Activated T-helper 1 cell treated with anti-CD3 and anti-CD28 coated beads, Interleukin-12 subunit alpha, Interleukin-12 subunit beta, Interleukin-2, Interleukin-4 antibody, amounts not matched to agents 30 ng/mL and 10 ng/mL and 1 ng/mL, durations not matched to agents 14 hours and 24 hours and 36 hours (primary cell): ENCODE measurements around the gene TFDP2. TPM values are rescaled to one million over a fixed set of nuclear protein-coding genes. Genes with fewer than 3 reads are reported as not detected.
"Not testable (repeated sequence)": the region's sequence is repeated elsewhere in the genome, so short reads cannot be mapped to it uniquely, and the experiment has no call there.

Source experiments
- DNase-seq: peaks from one replicate; pipeline ENCODE4 v3.0.0; 2021; ENCODE audit warnings: low spot score
- H3K27ac Mint-ChIP-seq: one replicate; pipeline ENCODE4 v1.8.0; 2021; ENCODE audit warnings: mild to moderate bottlenecking, mixed read lengths
- H3K27me3 Mint-ChIP-seq: one replicate; pipeline ENCODE4 v1.8.0; 2022; ENCODE audit warnings: mild to moderate bottlenecking, moderate library complexity, mixed read lengths; ENCODE audit not compliant: insufficient read depth
- H3K36me3 Mint-ChIP-seq: one replicate; pipeline ENCODE4 v1.8.0; 2021; ENCODE audit warnings: low read depth, mixed read lengths
- H3K4me1 Mint-ChIP-seq: one replicate; pipeline ENCODE4 v1.8.0; 2021; ENCODE audit warnings: low read depth, mixed read lengths
- H3K4me3 Mint-ChIP-seq: one replicate; pipeline ENCODE4 v1.8.0; 2021; ENCODE audit warnings: mild to moderate bottlenecking, moderate library complexity, mixed read lengths
- H3K9me3 Mint-ChIP-seq: one replicate; pipeline ENCODE4 v1.8.0; 2021; ENCODE audit warnings: mixed read lengths
- intact Hi-C: fragments of 100-400 bp; cut with micrococcal nuclease; formaldehyde crosslinking; loops from one replicate; pipeline ENCODE4 v1.15.1; 2024
- total RNA-seq: library from RNA; stranded (reverse); gene quantifications from 2 replicates; pipeline ENCODE4 v1.2.3, GENCODE V29; 2022

TFDP2 gene
- total RNA-seq, 1 donor from 2014 or later = 19.7 TPM

GRCh38 chr3:142022381-142022780 is 127.0 kb downstream of the TFDP2 start:
- Mint-ChIP-seq H3K36me3 (peaks cover 9% of the 10 kb centered on the region), H3K27ac (no peak overlapping the region), H3K4me1 (peaks cover 37% of the 10 kb centered on the region), H3K27me3 (no peaks in the 10 kb centered on the region), H3K9me3 (no peaks in the 10 kb centered on the region), H3K4me3 (no peak overlapping the region)
- intact Hi-C loops = loop anchor here (1.0 to 10.0 kb wide), 2 partner anchors 258 to 538 kb away; partner anchors contain the start of gene RASA2
- DNase-seq = no peak

GRCh38 chr3:142021127-142021526 is 128.2 kb downstream of the TFDP2 start:
- no peak overlapping the region for H3K27ac Mint-ChIP-seq
- no peaks in the 10 kb centered on the region for H3K27me3 Mint-ChIP-seq
- H3K9me3 Mint-ChIP-seq = no peaks in the 10 kb centered on the region
- H3K4me3 Mint-ChIP-seq = no peak overlapping the region
- no peak for DNase-seq
- peaks cover 9% of the 10 kb centered on the region for H3K36me3 Mint-ChIP-seq
- H3K4me1 Mint-ChIP-seq = peaks cover 30% of the 10 kb centered on the region
- intact Hi-C loops = loop anchor here (10.0 kb wide), 1 partner anchor 536 kb away; the partner anchor contains the start of gene RASA2

GRCh38 chr3:142019794-142020320 is 129.5 kb downstream of the TFDP2 start:
- Mint-ChIP-seq H3K27me3 (no peaks in the 10 kb centered on the region), H3K27ac (no peak overlapping the region), H3K4me3 (no peak overlapping the region), H3K9me3 (no peaks in the 10 kb centered on the region), H3K4me1 (peaks cover 30% of the 10 kb centered on the region), H3K36me3 (peaks cover 9% of the 10 kb centered on the region)
- intact Hi-C loops = loop anchor here (1.0 to 10.0 kb wide), 2 partner anchors 8 to 535 kb away; partner anchors contain the start of gene RASA2
- DNase-seq = no peak

- H3K4me3 Mint-ChIP-seq = no peak overlapping the region
Observed at GRCh38 chr3:142013993-142014392, 135.4 kb downstream of the TFDP2 start.

GRCh38 chr3:142013326-142013980 is 135.9 kb downstream of the TFDP2 start:
- DNase-seq = no peak
- Mint-ChIP-seq H3K9me3 (no peaks in the 10 kb centered on the region), H3K36me3 (no peaks in the 10 kb centered on the region), H3K27ac (no peak overlapping the region), H3K4me3 (no peak overlapping the region), H3K27me3 (no peaks in the 10 kb centered on the region), H3K4me1 (no peaks in the 10 kb centered on the region)
- intact Hi-C loops = no loop called here

More at GRCh38 chr3:142013993-142014392, 135.4 kb downstream of the TFDP2 start:
- no peak overlapping the region for H3K27ac Mint-ChIP-seq
- no peaks in the 10 kb centered on the region for H3K36me3 Mint-ChIP-seq
- intact Hi-C loops = no loop called here
- no peaks in the 10 kb centered on the region for H3K4me1 Mint-ChIP-seq
- H3K9me3 Mint-ChIP-seq = no peaks in the 10 kb centered on the region
- DNase-seq = no peak
- H3K27me3 Mint-ChIP-seq = no peaks in the 10 kb centered on the region

GRCh38 chr3:142009029-142009428 is 140.3 kb downstream of the TFDP2 start:
- Mint-ChIP-seq H3K9me3 (no peaks in the 10 kb centered on the region), H3K36me3 (no peaks in the 10 kb centered on the region), H3K4me1 (no peaks in the 10 kb centered on the region), H3K4me3 (no peak overlapping the region), H3K27ac (no peak overlapping the region), H3K27me3 (no peaks in the 10 kb centered on the region)
- no peak for DNase-seq
- intact Hi-C loops = no loop called here

GRCh38 chr3:142007710-142008399 is 141.5 kb downstream of the TFDP2 start:
- Mint-ChIP-seq H3K4me1 (no peaks in the 10 kb centered on the region), H3K36me3 (no peaks in the 10 kb centered on the region), H3K27ac (no peak overlapping the region), H3K9me3 (no peaks in the 10 kb centered on the region), H3K4me3 (no peak overlapping the region), H3K27me3 (no peaks in the 10 kb centered on the region)
- intact Hi-C loops = no loop called here
- DNase-seq = no peak

- H3K4me1 Mint-ChIP-seq, H3K27ac Mint-ChIP-seq, intact Hi-C loops, H3K9me3 Mint-ChIP-seq, H3K27me3 Mint-ChIP-seq, DNase-seq, H3K4me3 Mint-ChIP-seq, H3K36me3 Mint-ChIP-seq: not testable (repeated sequence)
Observed at GRCh38 chr3:142004957-142005356, 144.4 kb downstream of the TFDP2 start.

GRCh38 chr3:142004025-142004424 is 145.3 kb downstream of the TFDP2 start:
- Mint-ChIP-seq H3K4me3 (no peak overlapping the region), H3K27ac (no peak overlapping the region), H3K36me3 (no peaks in the 10 kb centered on the region), H3K27me3 (no peaks in the 10 kb centered on the region), H3K4me1 (no peaks in the 10 kb centered on the region), H3K9me3 (no peaks in the 10 kb centered on the region)
- no peak for DNase-seq
- intact Hi-C loops = no loop called here

- DNase-seq = no peak
- Mint-ChIP-seq H3K27me3 (no peaks in the 10 kb centered on the region), H3K36me3 (no peaks in the 10 kb centered on the region), H3K4me3 (no peak overlapping the region), H3K9me3 (no peaks in the 10 kb centered on the region), H3K27ac (no peak overlapping the region), H3K4me1 (no peaks in the 10 kb centered on the region)
- intact Hi-C loops = no loop called here
Observed at GRCh38 chr3:142003291-142003690, 146.1 kb downstream of the TFDP2 start.

- no peak for DNase-seq
- Mint-ChIP-seq H3K27ac (no peak overlapping the region), H3K27me3 (no peaks in the 10 kb centered on the region), H3K4me3 (no peak overlapping the region), H3K4me1 (no peaks in the 10 kb centered on the region), H3K9me3 (no peaks in the 10 kb centered on the region), H3K36me3 (no peaks in the 10 kb centered on the region)
- intact Hi-C loops = no loop called here
Observed at GRCh38 chr3:142000325-142000870, 148.9 kb downstream of the TFDP2 start.

- Mint-ChIP-seq H3K4me1 (no peaks in the 10 kb centered on the region), H3K9me3 (no peaks in the 10 kb centered on the region), H3K36me3 (no peaks in the 10 kb centered on the region), H3K27me3 (no peaks in the 10 kb centered on the region), H3K27ac (no peak overlapping the region), H3K4me3 (no peak overlapping the region)
- intact Hi-C loops = loop anchor here (1.0 kb wide), 3 partner anchors 36 to 422 kb away; partner anchors contain the start of gene RNF7
- no peak for DNase-seq
Observed at GRCh38 chr3:141998669-141999290, 150.6 kb downstream of the TFDP2 start.

GRCh38 chr3:141996437-141996836 is 152.9 kb downstream of the TFDP2 start:
- Mint-ChIP-seq H3K36me3 (no peaks in the 10 kb centered on the region), H3K4me3 (no peak overlapping the region), H3K27me3 (no peaks in the 10 kb centered on the region), H3K9me3 (no peaks in the 10 kb centered on the region), H3K27ac (no peak overlapping the region), H3K4me1 (peaks cover 12% of the 10 kb centered on the region)
- no peak for DNase-seq
- intact Hi-C loops = no loop called here
